Measurements from ENCODE around the gene MAP1B. TPM values are rescaled to one million over a fixed set of nuclear protein-coding genes. Genes with fewer than 3 reads are reported as not detected.

MAP1B gene
- total and polyA plus RNA-seq, 10 of the 15 experiments (the other 5 are each of a cell fraction or from before 2014, with no cell fraction given), result 0.02 to 0.81 (median 0.06) TPM; not detected in 1

Small RNAs within 50 kb of the gene (microRNA-seq; reads per million reads assigned to microRNA genes)
- not detected for gene MIR4803

Small RNAs within 50 kb of the gene (small RNA-seq; reads per million reads assigned to genes)
- not detected for gene MIR4803

Other genes starting within 250 kb of the MAP1B start
- gene MRPS27, start 212.8 kb downstream of the MAP1B start, total RNA-seq (2014; rRNA removed), result 113 and 117 TPM in 2 replicates
- 114 and 119 TPM in 2 replicates for gene MRPS27, start 212.8 kb downstream of the MAP1B start, total RNA-seq (2014; rRNA removed; fragmentation: Illumina TruSeq; extraction: Trizol)
- 95.3 and 96.1 TPM in 2 replicates for gene MRPS27, start 212.8 kb downstream of the MAP1B start, total RNA-seq (2021)
- gene MRPS27, start 212.8 kb downstream of the MAP1B start, polyA plus RNA-seq (2011; rRNA removed), result 128 and 139 TPM in 2 replicates
- gene MRPS27, start 212.8 kb downstream of the MAP1B start, polyA plus RNA-seq (2014; fragmentation: Illumina TruSeq; extraction: Trizol), result 125 and 140 TPM in 2 replicates
- 10 to 100 TPM; 61.0 to 88.9 TPM for gene MRPS27, start 212.8 kb downstream of the MAP1B start, polyA plus RNA-seq (2014; fragmentation: Nextera tagmentation; extraction: Ambion mirVana)
- 84.7 and 89.9 TPM in 2 replicates for gene MRPS27, start 212.8 kb downstream of the MAP1B start, polyA plus RNA-seq (2014; rRNA removed)
- gene MRPS27, start 212.8 kb downstream of the MAP1B start, polyA plus RNA-seq (2016; fragmentation: Nextera tagmentation; extraction: Ambion mirVana), result 10 to 100 TPM; 77.1 to 80.0 TPM
- gene PTCD2, start 212.9 kb downstream of the MAP1B start, total RNA-seq (2014; rRNA removed), result 10.5 and 13.1 TPM in 2 replicates
- 8.7 and 9.9 TPM in 2 replicates for gene PTCD2, start 212.9 kb downstream of the MAP1B start, total RNA-seq (2014; rRNA removed; fragmentation: Illumina TruSeq; extraction: Trizol)
- 13.6 and 14.7 TPM in 2 replicates for gene PTCD2, start 212.9 kb downstream of the MAP1B start, total RNA-seq (2021)
- 14.8 and 17.9 TPM in 2 replicates for gene PTCD2, start 212.9 kb downstream of the MAP1B start, polyA plus RNA-seq (2011; rRNA removed)
- gene PTCD2, start 212.9 kb downstream of the MAP1B start, polyA plus RNA-seq (2014; fragmentation: Illumina TruSeq; extraction: Trizol), result 12.0 and 12.4 TPM in 2 replicates
- gene PTCD2, start 212.9 kb downstream of the MAP1B start, polyA plus RNA-seq (2014; fragmentation: Nextera tagmentation; extraction: Ambion mirVana), result 10 to 100 TPM in 1 of 2 experiments, 1 to 10 TPM in 1; 9.1 to 11.0 TPM
- 10.2 and 12.8 TPM in 2 replicates for gene PTCD2, start 212.9 kb downstream of the MAP1B start, polyA plus RNA-seq (2014; rRNA removed)
- 10 to 100 TPM; 11.8 to 15.0 TPM for gene PTCD2, start 212.9 kb downstream of the MAP1B start, polyA plus RNA-seq (2016; fragmentation: Nextera tagmentation; extraction: Ambion mirVana)

All from GM12878 (cell line).